Activated CD4-positive, CD25-positive, alpha-beta regulatory T cell (primary cell): ENCODE results near the gene NFE2L1.
"Not testable (repeated sequence)": the region's sequence is repeated elsewhere in the genome, so short reads cannot be mapped to it uniquely, and the experiment has no call there.

Source experiments
- DNase-seq, 4 experiments: peaks; one replicate each; lab custom pipeline; 2025; lab: John Stamatoyannopoulos, UW

Gene NFE2L1

DNA sequence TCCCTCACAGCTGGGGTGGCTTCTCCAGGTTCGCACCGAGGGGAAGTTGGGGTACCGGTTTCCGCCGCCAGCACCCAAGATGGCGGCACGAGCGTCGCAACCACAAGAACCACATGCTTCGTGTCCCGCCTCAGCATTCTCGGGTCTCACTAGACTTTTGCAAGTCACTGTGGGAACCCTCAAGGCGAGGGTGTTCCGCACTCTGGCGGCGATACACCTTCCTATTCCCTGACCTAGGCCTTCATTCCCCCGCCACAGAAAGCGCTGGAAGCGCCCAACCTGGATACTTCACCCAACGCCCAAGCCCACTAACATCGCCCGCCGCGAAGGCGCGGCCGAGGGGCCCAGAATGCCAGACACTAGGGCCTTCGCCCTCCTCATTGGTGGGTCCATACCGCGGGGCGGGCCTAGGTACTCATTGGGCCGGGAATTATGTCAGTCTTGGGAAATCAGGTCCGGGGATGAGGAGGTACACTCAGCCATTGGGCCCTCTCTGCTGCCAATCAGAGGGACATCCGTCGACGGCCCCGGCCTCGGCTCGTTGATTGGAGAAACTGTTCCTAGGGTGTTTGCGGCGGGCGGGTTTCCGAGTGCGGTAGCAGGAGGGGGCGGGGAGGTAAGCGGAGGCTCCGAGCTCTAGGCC, at the start of gene NFE2L1:
Gene NFE2L1, plus strand, starts transcription at position 619 of the 643 bp plus-strand sequence. CDS start 2,760 bp downstream, outside the sequence.
- peak; percentile 92 to 95 (median 94) for DNase-seq

DNA sequence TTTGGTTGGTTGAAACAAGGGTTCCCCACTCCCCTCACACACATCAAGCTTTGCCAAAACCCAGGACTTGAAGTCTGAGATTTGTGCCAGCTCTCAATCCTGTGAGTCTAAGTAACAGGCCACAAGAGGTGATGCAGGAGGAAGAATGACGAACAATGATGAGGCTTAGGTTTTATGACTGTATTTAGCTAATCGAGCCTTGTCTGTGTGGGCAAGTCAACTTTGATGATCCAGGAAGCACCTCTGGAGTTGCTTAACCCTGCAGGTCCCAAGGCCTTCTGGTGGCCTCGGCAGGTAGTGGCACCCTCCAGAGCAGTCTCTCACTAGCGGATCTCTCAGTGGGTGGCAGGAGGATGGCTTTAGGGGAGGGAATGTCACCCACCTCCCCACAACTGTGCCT, 48.6 kb upstream of the NFE2L1 start:
- no peak for DNase-seq

DNA sequence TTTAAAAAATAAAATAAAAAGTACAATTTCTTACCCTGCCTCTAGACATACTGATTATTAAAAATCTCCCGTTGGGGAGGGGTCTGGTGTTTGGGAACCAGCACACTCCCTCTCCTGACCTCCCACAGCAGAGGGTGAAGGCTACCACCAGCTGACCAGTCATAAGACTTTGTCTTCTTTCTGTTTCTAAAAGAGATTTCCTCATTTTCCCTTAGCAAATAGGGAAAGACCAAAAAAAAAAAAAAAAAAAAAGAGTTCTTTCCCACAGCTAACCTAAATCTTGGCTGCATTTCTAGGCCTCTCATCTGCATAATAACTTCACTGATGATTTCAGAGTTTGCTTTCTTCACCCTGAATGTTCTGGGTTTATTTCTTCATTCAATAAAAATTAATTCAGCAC, 47.0 kb upstream of the NFE2L1 start:
- no peak for DNase-seq

GRCh38 chr17:48001657-48002056, 46.5 kb upstream of the NFE2L1 start:
- not testable (repeated sequence) for DNase-seq

- no peak for DNase-seq
These were observed 45.8 kb upstream of the NFE2L1 start for GRCh38 chr17:48002266-48002915.

GRCh38 chr17:48002916-48003416, 45.2 kb upstream of the NFE2L1 start:
- DNase-seq: no peak

DNA sequence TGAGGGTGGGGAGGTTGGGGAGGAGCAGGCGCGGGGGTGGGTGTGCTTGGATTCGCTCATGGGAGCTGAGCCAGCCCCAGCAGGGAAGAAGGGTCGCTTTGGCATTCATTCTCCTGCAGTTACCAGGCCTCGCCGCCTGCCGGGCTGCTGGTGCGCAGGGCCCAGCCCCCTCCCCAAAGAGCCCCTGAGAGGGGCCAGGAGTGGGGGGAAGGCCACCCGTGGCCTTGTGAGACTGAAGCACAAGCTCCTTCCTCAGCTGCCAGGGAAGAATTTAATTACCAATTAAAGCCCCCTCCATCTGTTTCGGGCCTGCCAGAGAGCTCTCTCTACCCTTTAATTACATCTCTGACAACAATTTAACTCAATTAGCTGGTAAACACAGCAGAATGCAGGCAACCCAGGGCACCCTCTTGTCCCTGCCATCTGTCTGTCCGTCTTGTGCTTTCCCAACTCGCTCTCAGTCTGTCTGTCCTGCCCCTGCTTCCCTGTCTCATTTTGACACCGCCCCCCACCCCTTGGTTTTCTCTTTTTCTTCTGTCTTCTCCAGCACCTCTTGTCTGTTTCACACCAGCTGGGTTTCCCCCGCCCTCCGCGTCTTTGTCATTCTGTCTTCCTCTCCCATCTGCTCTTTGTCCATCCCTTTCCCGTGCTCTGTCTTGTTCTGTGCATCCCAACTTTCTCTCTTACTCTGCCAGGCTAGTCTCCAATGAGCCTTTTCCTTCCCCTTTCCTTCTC, 44.6 kb upstream of the NFE2L1 start:
- no peak for DNase-seq

DNA sequence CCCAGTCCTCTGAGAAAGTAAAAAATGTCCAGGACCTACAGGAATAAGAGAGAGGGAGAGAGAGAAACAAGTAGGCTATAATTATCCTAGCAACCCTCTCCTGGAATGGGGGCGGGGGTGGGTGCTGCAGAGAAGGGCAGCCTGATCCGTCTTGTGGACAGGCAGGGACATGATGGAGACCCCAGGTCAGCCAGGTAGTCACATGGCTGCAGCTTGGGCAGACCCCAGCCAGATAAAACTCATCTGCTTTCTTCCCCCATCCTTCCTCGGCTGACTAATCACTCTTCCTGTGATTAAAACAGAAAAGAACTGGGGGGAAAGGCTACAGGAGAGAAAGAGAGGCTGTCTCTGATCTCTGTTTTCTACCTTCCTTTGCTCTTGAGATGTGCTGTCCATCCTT, 43.2 kb upstream of the NFE2L1 start:
- no peak for DNase-seq

DNA sequence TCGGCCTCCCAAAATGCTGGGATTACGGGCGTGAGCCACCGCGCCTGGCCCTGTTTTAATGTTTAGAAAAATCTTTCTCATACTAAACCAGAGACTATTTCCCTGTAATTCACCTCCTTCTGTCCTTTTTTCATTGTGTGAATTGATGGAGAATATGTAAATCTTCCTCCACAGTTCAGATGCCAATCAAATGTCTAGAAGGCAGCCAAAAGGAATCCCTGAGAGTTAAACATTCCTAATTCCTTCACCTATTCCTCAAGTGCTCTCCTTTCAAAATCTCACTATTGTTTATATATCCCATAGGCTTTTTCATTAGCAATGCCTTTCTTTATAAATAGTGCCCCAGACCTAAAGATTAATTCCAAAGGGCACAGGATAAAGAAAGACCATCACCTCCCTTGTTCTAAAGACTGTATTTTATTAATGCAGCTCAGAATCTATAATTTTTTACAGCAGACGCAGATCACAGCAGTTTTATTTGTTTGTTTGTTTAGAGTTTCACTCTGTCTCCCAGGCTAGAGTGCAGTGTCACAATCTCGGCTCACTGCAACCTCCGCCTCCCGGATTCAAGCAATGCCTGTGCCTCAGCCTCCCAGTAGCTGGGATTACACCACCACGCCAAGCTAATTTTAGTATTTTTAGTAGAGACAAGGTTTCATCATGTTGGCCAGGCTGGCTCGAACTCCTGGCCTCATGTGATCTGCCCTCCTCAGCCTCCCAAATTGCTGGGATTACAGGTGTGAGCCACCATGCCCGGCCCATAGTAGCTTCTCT, 41.0 kb upstream of the NFE2L1 start:
- no peak for DNase-seq

DNA sequence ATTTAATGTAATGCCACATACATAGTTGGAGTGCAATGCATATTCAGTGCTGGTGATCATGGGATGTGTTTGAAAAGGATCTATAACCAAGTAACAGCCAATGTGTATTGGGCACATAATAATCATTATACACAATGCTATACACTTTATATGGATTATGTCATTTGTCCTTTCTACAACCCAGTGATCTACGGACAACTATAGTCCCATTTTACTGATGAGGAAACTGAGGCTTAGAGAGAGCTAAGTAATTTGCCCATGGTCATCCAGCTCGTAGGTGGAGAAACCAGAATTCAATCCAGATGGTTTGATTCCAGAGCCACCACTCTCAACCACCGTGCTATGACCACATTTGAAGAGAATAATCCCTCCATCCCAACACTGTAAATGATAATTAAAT, 38.0 kb upstream of the NFE2L1 start:
- DNase-seq: no peak

DNA sequence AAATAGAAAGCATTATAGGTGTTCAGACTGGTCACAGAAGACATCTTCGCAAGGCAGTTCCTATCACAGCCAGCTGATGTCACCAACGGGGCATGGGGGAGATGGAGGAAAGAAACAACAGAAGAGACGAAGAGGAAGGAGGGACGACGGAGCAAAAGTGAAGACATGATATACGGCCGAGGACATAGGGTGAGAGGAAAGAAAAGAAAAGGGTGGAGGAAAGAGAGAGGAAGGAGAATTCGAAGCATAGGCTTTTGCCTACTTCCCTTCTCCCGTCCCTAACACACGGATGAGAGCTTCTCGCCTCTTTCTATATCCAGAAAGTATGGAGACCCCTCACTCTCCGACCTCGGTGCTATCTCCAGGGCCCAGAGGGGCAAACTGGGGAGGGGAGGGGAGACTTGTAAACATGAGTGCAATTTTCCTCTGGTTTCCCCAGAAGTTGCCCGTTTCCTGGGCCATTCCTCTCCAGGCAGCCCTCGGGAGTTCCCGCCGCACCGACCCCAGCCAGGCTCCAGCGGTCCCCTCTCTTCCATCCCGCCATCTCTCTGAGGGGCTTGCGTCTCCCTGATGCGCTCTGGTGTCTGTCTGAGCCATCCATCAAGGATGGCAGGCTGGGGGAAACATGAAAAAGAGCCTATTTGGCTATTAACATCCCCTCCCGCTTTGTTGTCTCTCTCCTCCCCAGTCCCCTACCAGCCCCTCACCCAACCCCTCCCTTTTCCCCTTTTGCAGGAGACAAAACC, 36.6 kb upstream of the NFE2L1 start:
- peak in 1 of 4 experiments; percentile 4 for DNase-seq

GRCh38 chr17:48012151-48012520, 36.0 kb upstream of the NFE2L1 start:
- DNase-seq: peak in 2 of 4 experiments; percentile 46 to 47

DNA sequence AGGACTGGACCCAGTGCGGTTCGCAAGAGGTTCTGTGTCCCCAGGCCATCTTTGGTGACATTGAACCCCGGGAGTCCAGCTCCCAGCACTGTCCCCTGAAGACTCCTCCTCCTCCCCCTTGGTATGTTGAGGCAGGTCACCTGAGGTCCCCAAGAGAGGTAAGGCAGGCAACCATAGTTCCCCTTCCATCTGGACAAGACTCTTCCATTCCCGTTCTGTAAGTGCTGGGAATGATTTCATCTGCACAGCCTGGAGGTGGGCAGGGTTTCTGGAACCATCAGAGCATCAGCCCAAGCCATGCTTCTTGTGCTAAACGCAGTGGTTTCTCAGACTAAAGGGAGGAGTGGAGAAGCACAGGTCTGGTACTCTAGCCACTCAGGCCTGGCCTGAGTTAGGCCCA, 35.5 kb upstream of the NFE2L1 start:
- DNase-seq: no peak

DNA sequence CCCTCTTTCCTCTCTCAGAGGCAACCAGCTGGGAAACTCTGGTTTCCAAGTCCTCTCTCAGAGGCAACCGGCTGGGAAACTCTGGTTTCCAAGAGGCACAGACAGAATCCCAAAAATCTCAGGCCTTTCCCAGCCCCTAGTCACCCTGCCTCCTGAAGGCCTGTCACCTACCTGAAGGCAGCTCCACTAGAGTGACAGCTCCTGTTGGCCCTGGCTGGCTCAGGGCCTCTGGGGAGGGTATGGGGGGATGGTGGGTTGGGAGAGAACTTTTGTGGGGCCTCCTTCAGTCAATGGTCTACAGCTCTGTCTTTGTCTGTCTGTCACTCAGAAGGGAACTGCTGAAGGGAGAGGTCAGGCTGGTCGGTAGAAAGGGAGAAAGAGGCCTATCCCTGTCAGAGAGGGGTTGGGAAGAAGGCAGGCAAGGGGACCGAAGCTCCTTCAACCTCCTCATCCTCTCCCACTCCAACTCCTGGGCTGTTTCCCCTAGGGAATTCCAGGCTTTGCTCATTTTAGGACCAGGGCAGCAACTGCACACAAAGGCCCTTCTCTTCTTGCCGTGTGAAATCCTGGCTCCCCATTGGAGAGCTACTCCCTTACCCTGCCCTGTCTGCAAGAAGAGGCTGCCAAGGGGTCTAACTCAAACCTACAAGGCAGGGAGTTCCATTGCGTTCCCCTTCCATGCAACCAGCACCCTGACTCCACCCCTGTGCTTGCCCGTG, 34.1 kb upstream of the NFE2L1 start:
- DNase-seq: no peak

GRCh38 chr17:48014595-48015111, 33.5 kb upstream of the NFE2L1 start:
- DNase-seq: no peak

DNA sequence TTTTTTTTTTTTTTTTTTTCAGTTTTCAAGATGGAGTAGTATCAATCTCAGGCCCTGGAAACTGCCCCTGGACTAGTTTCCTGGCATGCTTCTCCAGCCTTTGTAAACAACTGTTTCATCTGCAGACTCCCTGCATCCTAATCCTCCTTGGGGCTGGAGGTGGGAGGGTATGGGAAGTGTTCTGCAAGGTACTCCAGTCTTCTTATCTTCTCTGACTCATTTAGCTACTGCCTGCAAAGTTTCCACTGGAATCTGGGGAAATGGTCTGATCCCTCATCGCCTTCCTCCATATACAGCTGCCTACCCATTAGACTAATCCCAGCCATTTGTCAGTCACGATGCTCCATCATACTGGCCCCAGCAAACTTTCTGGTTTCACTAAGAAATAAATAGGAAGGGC, 32.0 kb upstream of the NFE2L1 start:
- DNase-seq: no peak

- not testable (repeated sequence) for DNase-seq
These were observed 30.4 kb upstream of the NFE2L1 start for GRCh38 chr17:48017817-48018158.

GRCh38 chr17:48021934-48022333, 26.2 kb upstream of the NFE2L1 start:
- no peak for DNase-seq

DNA sequence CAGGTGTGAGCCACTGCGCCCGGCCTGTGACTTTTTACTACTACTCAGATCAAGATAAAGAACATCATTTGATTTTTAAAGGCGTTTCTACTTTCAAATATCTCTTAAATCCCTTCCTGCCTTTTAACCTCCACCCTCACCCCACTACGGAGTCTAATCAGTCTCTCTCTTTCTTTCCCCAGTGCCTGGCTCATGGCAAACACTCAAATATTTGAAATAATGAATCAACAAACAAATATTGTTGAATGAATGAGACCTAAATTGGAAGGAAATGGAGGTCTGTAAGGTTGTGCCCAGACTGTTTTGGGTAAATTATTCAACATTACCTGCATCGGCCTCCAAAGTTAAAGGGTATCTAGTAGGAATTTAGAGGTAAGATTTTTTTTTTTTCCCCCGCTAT, 25.3 kb upstream of the NFE2L1 start:
- no peak for DNase-seq

DNA sequence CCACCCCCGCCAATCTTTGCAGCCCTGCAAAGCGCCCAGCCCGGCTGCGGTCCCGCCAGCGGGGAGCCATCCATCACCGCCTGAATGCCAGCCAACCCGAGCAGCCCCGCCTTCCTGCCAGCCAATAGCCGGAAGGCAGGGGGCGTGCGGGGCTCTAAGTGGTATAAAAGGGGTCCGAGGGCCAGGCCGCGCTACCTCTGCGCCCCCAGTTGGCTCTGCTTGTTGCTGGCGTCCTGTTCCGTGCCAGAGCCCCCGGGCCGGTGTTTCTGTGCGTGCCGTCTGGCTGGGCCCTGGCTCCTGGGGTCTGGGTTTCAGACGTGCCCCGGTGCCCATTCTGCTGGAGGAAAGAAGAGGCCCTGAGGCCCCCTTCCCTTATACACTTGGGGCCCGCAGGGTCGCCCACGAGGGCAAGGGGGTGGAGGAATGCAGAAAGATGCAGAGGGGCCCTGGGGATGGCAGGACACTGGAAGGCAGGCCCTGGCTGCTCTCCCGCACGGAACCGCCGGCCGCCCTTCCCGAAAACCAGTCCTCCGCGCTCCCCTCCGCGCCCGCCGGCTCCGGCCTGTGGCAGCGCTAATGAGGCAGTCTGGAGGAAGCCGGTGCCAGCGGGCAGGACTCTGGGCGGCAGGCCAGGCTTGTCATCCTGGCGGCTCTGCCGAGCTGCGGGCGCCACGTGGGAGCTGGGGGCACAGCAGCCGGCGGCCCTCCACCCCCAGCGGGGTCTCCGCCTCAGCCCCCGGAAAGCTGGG, 24.6 kb upstream of the NFE2L1 start:
- peak in 1 of 4 experiments; percentile 17 for DNase-seq
